ENCODE measurements around the gene RPS6KA3.

The RPS6KA3 gene

DNA sequence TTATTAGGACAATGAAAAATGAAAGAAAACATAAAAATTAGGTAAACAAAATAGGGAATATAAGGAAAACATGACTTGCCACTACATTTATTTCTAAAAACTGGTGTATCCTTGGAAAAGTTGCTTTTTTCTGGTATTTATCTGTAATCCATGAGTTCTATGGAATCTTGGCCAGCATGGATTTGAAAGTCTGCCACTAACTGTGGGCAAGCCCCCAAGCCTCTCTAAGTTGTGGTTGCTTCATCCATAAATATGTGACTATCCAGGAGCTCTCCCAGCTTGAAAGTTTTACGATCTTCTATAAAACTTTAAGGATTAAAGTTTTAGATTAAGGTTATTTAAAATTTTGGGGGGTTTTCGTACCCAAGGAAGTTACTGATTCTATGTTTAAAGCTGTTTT is 21.8 kb downstream of the RPS6KA3 start:
- TF ChIP-seq REST (IDR thresholded peaks at IDR 0.05; ENCODE audit: low read depth) = no peak

GRCh38 chrX:20240201-20240600 is 26.5 kb downstream of the RPS6KA3 start:
- TF ChIP-seq TCF12 (IDR thresholded peaks at IDR 0.05; ENCODE audit: low read depth) = no peak
- TF ChIP-seq NFIC (IDR thresholded peaks at IDR 0.05) = no peak
- TF ChIP-seq FOXM1 (IDR thresholded peaks at IDR 0.05; ENCODE audit: borderline replicate concordance, low read depth) = no peak
- no peak for TF ChIP-seq EP300 (IDR thresholded peaks at IDR 0.05; ENCODE audit: borderline replicate concordance)
- TF ChIP-seq ZBTB7A (IDR thresholded peaks at IDR 0.05; ENCODE audit: low read depth) = no peak
- TF ChIP-seq, protein P1, sequence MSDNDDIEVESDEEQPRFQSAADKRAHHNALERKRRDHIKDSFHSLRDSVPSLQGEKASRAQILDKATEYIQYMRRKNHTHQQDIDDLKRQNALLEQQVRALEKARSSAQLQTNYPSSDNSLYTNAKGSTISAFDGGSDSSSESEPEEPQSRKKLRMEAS (IDR thresholded peaks at IDR 0.05) = no peak

DNA sequence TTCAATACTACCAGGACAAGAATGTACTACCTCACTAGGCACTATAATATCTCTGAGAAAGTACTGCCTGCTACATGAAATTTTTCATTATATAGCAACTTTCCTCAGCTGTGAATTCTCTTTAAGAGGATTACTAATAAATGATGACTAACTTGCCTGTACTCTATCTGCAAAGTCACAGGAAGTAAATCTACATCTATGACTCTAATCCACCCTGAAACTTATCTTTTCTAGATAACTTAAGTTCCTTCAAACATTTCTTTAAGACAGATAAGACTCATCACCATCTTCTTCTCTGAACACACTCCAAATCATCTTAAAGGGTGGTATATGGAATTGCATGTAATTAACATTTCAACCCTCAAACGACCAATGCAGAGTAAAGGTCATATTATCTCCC is 28.8 kb downstream of the RPS6KA3 start:
- TF ChIP-seq TAF1 (IDR thresholded peaks at IDR 0.05; ENCODE audit: low read depth) = no peak
- no peak for TF ChIP-seq TCF12 (IDR thresholded peaks at IDR 0.05; ENCODE audit: low read depth)
- no peak for TF ChIP-seq EGR1 (IDR thresholded peaks at IDR 0.05)
- TF ChIP-seq ZBTB7A (IDR thresholded peaks at IDR 0.05; ENCODE audit: low read depth) = no peak
- TF ChIP-seq RAD21 (IDR thresholded peaks at IDR 0.05; ENCODE audit: low read depth) = no peak
- no peak for TF ChIP-seq NFIC (IDR thresholded peaks at IDR 0.05)
- no peak for TF ChIP-seq TEAD4 (IDR thresholded peaks at IDR 0.05)
- TF ChIP-seq FOXM1 (IDR thresholded peaks at IDR 0.05; ENCODE audit: borderline replicate concordance, low read depth) = no peak
- no peak for TF ChIP-seq YY1 (IDR thresholded peaks at IDR 0.05; ENCODE audit: low read depth)
- no peak for TF ChIP-seq CEBPB (IDR thresholded peaks at IDR 0.05)
- TF ChIP-seq, protein P2, sequence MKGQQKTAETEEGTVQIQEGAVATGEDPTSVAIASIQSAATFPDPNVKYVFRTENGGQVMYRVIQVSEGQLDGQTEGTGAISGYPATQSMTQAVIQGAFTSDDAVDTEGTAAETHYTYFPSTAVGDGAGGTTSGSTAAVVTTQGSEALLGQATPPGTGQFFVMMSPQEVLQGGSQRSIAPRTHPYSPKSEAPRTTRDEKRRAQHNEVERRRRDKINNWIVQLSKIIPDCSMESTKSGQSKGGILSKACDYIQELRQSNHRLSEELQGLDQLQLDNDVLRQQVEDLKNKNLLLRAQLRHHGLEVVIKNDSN (IDR thresholded peaks at IDR 0.05) = no peak
- TF ChIP-seq, protein P1 (IDR thresholded peaks at IDR 0.05) = no peak
- no peak for TF ChIP-seq CREB1 (IDR thresholded peaks at IDR 0.05; ENCODE audit: low read depth)
- no peak for TF ChIP-seq REST (IDR thresholded peaks at IDR 0.05; ENCODE audit: low read depth)

GRCh38 chrX:20235755-20236154 is 31.0 kb downstream of the RPS6KA3 start:
- TF ChIP-seq YY1 (IDR thresholded peaks at IDR 0.05; ENCODE audit: low read depth) (no peak), TEAD4 (IDR thresholded peaks at IDR 0.05) (no peak), CREB1 (IDR thresholded peaks at IDR 0.05; ENCODE audit: low read depth) (no peak)

DNA sequence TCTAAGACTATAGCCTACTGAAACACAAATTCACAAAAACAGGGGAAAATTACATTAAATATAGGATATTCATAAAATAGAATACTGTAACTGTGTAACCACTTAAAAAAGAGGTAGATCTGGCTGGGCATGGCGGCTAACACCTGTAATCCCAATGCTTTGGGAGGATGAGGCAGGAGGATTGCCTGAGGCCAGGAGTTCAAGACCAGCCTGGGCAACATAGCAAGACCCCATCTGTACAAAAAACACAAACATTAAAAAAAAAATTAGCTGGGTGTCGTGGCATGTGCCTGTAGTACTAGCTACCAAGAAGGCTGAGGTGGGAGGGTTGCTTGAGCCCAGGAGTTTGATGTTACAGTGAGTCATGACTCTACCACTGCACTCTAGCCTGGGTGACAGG is 33.4 kb downstream of the RPS6KA3 start:
- TF ChIP-seq ZBTB7A (IDR thresholded peaks at IDR 0.05; ENCODE audit: low read depth) (no peak), CREB1 (IDR thresholded peaks at IDR 0.05; ENCODE audit: low read depth) (no peak), TCF12 (IDR thresholded peaks at IDR 0.05; ENCODE audit: low read depth) (no peak), YY1 (IDR thresholded peaks at IDR 0.05; ENCODE audit: low read depth) (no peak), FOXM1 (IDR thresholded peaks at IDR 0.05; ENCODE audit: borderline replicate concordance, low read depth) (no peak), EGR1 (IDR thresholded peaks at IDR 0.05) (no peak), CEBPB (IDR thresholded peaks at IDR 0.05) (no peak), TAF1 (IDR thresholded peaks at IDR 0.05; ENCODE audit: low read depth) (no peak), EP300 (IDR thresholded peaks at IDR 0.05; ENCODE audit: borderline replicate concordance) (no peak), NFIC (IDR thresholded peaks at IDR 0.05) (no peak), REST (IDR thresholded peaks at IDR 0.05; ENCODE audit: low read depth) (no peak), RAD21 (IDR thresholded peaks at IDR 0.05; ENCODE audit: low read depth) (no peak), TEAD4 (IDR thresholded peaks at IDR 0.05) (no peak)
- TF ChIP-seq, protein P2 (IDR thresholded peaks at IDR 0.05) = no peak
- TF ChIP-seq, protein P1 (IDR thresholded peaks at IDR 0.05) = no peak
